GM18861 (cell line): Measurements from ENCODE around the gene LARGE1.

Experiments
- ATAC-seq: cut with Tn5 transposase; IDR thresholded peaks from one replicate; pipeline ENCODE4 v1.9.1; 2021; ENCODE audit not compliant: unreplicated experiment

The LARGE1 gene

DNA sequence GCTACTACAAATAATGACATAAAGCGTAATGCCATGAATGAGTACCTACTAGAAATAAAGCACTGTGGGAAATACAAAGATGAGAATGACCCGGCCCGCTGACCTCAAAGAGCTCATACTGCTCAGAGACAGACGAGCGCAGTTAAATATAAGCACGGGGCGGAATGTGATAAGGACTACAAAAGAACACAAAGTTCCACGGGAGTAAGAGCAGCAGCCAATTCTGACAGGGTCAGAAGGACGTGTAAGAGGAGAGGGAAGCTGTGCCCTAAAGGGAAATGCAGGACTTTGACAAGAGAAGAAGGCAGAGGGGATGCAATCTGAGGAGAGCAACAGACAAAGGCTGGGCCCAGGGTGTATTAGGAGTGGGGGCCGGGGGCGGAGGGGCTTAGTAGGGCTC lies 314.6 kb downstream of the LARGE1 start:
- ATAC-seq = no peak

DNA sequence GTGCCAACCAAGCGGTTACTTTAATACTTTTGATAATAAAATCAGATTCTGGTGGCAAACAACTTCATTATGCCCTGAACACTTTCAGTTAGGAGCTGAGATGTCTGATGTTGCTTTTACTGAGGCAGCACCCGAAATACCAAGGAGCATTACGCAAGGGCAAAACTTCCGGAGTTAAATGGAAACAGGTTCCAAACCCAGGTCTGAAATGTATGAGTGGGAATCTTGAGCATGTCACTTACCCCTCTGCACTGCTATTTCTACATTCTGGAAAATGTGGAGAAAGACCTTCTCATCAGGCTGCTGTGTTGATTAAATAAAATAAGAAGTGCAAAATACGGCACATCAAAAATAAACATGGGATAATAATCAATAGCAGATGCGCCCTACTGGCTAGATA lies 315.1 kb downstream of the LARGE1 start:
- no peak for ATAC-seq

DNA sequence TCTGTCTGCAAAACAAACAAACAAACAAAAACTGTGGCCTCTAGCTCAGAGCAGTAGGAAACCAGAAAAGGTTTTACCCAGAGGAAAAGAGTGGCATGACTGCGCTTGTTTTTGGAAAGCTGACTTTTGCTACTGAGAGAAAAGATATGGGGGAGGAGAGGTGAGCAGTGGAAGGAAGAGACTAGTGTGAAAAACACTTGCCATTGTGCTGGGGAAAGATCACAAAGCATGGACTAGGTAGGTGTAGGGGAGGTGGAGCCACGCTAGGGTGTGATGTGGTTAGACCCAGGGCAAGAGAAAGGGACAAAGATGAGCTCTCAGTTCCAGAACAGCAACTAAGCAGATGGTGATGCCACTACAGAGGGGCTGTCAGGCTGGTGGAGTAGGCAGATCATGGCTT lies 319.2 kb downstream of the LARGE1 start:
- ATAC-seq = no peak

DNA sequence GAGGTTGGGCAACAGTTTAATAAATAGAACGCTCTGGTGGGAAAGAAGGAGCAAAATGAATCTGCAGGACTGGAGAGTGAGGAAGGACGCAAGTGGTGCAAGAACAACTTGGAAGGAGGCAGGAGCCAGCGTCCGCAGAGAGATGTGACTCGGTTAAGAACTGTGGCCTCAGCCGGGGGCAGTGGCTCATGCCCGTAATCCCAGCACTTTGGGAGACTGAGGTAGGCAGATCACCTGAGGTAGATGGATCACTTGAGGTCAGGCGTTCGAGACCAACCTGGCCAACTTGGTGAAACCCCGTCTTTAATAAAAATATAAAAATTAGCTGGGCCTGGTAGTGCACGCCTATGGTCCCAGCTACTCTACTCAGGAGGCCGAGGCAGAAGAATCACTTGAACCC lies 319.7 kb downstream of the LARGE1 start:
- no peak for ATAC-seq

DNA sequence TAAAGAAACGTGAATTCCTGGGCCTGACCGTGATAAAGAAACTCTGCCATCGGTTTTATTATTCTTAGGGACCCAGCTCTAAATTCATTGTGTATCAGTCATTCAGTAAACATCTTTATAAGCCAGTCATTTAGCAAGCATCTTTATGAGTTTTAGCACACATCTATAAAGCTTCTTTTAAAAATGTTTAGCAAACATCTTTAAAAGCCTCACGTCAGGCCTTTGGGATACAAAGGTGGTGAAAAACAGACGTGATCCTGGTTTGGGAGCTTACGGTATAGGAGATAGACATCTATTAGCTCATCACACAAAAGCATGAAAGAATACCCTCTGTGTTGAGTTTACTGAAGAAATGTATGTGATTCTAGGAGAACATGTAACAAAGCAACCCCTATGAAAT lies 320.2 kb downstream of the LARGE1 start:
- no peak for ATAC-seq

DNA sequence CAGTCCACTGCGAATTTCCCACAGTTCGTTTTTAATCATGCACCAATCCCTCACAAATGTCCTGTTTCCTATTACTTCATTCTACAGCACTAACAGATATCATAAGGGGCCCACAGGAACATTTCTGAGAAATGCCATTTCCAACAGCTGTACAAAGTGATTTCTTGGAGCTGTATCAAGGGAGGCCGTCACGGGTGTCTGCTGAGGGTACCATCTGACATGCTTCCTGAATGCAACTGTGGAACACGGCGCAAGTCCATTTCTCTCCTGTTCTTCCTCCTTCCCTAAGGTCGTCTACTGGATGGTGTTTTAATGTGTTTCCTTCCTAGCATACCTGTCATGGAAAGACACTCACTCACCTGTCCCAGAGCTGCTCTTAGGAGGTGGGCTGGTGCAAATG lies 320.7 kb downstream of the LARGE1 start:
- no peak for ATAC-seq

DNA sequence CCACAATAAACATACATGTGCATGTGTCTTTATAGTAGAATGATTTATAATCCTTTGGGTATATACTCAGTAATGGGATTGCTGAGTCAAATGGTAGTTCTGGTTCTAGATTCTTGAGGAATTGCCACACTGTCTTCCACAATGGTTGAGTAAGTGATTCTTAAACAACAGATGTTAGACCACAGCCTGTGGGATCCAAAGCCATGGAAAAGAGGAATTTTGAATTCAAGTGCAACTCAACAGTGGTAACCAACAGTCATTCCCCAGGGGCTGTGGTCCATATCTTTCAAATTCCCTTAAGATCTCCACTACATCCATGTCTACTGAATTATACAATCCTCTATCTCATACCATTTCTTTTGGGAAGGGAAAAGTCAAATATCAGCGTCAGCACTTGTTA lies 321.5 kb downstream of the LARGE1 start:
- no peak for ATAC-seq

DNA sequence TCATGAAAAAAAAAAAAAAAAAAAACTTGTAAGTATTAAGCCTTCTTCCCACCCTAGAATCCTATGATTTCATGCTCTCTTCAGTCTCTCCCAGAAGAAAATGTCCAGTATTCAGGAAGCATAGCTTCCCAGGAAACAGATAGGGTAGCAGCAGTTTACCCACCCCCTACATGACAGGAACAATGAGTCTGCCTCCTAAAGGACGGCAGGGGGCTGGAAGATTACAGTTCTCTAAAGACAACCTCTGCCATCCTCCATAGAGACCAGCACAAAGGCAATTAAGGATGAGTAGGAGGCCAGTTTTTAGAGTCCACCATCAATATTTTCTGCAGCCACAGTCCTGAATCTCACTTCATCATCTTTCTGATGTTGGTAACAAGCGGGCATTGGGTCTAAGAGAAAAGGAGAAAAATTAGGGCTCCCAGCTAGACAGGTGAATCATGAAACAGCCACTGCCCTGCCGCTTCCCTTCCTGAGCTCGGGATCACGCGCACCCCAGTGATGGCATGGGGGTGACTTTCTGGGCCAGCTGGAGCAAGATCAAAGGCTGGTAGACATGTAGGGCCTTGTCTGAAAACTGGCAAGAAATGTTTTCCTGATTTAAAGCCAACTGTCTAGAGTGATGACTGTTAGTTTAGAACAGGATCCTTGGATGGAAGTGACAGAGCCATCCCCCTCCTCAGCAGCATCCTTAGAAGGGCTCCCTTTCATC lies 322.8 kb downstream of the LARGE1 start:
- no peak for ATAC-seq

DNA sequence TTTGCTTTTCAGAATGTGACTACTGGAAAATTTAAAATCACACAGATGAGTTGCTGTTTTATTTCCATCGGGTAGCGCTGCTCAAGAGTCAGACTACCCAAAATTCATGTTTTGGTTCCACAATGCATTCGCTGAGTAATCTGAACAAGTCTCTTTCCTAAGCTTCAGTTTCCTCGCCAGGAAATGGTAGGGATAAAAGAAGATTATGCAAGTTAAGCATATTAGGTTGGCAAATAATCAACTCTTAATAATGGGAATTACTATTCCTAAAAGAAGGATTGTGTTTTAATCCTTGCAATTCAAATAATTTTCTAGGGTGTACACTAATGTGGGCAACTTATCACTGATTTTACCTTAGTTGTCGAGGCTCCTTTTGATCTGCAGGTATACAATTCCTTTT lies 326.5 kb downstream of the LARGE1 start:
- no peak for ATAC-seq

DNA sequence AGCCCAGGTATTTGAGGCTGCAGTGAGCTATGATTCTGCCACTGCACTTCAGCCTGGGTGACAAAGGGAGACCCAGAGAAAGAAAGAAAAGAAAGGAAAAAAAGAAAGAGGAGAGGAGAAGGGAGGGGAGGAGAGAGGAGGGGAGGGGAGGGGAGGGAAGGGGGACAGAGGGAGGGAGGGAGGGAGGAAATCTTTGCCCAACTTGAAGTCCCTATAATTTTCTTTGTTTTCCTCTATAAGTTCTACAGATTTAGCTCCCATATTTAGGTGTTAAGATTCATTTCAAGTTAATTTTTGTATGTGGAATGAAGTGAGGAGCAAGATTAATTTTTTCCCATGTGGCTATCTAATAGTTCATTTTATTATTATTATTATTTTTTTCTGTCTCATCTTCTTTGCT lies 328.3 kb downstream of the LARGE1 start:
- no peak for ATAC-seq

DNA sequence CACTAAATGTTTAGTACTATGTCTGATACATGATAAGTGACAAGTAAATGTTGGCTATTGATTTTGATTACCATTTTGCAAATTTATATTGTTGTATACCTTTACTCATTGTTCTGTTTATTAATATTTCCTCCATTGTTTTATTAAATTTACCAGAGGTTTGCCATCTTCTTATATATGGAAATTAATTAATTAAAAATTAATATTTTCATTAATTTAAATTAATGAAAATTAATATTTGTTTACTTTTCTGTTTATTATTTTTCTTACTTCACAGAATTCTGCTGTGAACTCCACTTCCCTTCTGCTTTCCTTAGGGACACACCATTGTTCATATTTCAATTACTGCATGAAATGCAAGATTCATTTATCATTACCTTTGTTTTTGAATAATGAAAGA lies 331.0 kb downstream of the LARGE1 start:
- ATAC-seq = no peak

DNA sequence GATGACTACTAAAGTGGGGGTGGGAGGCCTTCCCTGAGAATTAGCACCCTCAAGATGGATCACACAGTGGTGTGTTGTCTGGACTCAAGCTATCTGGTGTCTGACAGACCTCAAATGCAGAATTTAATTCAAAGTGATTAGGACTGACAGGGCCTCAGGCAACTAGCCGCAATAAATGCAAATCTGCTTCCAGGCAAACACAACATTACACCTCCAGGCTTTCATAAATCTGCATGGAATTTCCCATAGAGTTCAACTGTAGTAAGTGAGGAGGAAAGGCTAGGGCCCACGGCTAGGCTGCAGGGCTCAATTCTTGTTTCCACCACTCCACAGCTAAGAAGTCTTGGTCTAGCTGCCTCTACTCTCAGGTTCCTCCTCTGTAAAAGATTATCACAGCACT lies 331.4 kb downstream of the LARGE1 start:
- no peak for ATAC-seq

DNA sequence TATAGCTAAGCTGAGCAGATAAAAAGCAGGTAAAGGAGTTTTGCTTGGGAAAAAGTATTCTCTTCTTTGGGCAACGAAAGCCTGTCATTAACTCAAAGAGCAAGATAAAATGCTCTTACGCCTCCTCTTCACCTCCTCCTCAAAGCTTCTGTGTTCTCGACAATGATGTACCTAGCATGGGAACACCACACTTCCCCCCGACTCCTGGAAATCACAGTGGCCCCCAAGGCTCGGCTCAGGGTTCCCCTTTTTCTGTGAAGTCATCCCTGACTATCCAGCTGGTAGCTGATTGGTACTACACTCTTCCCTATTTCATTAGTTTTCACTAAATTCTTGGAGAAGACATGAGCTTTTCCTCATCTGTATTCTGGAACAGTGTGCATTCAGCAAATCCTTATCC lies 336.1 kb downstream of the LARGE1 start:
- ATAC-seq = no peak

DNA sequence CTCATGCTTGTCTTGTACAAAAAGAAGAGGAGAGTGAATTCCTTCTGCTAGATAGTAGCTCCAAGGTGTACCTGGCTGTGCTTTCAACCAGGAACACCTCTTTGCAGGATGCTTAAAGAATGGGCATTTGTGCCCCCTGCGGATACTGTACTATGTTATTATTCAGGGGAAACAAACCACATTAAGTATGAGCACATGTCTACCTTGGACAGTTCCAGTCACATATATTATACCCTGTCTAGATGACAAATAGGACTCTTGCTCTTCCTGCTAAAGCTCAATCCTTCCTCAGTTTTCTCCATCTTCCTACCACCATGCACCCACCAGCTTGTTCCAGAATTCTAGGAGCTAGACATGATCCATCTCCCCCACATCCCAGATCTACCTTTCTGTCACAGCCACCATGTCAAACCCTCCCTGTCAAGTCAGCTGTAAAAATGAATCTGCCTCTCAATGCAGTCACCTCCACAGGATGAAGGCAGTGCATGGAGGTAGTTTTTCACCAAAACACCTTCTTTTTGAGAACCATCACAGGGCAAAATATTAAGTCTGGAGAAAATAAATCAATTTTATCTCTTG lies 337.4 kb downstream of the LARGE1 start:
- ATAC-seq = no peak

DNA sequence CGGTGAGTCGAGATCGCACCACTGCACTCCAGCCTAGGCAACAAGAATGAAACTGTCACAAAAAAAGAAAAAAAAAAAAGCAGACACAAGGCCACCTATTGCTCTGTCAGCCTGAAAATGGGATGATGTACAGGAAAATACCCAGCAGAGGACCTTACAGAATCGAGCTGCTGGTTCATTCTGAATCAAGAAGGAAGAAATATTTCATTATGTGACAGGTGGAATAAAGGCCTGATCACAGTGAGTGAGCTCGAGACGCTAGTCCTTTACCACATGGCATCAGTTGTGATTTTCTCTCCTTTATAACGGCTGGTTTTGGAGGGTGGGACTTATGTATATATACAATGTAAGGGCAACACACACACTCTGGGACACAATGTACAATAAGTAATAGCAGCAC lies 340.0 kb downstream of the LARGE1 start:
- no peak for ATAC-seq

DNA sequence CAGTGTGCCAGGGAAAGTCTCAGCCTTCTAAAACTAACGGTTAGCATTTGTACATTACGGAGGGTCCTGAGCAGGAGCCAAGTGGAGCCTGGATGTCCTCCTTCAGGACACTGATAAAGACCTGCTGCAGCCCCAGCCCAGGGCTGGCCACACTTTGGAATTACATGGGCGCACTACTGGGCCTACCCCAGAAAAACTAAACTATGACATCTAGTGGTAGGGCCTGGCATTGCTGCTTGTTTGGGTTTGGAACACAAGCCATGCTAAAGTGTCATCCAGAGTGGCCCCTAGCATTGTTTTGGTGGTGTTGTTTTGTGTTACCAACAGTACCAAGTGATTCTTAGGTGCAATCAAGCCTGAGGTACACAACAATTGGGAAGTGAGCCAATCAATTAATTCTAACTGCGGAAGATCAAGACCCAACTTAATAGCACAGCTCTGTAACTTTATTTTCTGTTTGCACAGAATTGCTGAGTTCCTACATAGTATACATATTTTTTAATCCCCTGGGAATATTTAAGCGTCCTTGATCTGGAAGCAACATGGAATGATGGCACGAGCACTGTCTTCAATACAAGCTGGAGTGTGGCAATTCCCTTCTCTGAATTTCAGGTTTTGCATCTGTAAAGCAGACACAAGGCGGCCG lies 340.7 kb downstream of the LARGE1 start:
- ATAC-seq = no peak

DNA sequence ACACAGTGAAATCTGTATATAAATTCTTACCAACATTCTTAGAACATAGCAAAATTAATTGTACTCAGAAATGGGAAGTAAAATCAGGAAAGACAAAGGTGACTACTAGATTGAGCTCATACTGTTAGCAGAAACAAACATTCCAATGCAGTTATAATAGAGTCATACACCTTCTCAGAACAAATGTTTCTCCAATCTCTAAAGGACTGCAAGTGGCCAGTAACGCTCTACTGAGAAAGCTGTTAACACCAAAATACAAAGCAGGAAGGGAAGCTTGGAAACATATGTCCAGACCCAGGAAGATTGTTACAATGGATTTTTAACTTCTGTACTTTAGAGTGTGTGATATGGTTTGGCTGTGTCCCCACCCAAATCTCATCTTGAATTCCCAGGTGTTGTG lies 341.5 kb downstream of the LARGE1 start:
- no peak for ATAC-seq

DNA sequence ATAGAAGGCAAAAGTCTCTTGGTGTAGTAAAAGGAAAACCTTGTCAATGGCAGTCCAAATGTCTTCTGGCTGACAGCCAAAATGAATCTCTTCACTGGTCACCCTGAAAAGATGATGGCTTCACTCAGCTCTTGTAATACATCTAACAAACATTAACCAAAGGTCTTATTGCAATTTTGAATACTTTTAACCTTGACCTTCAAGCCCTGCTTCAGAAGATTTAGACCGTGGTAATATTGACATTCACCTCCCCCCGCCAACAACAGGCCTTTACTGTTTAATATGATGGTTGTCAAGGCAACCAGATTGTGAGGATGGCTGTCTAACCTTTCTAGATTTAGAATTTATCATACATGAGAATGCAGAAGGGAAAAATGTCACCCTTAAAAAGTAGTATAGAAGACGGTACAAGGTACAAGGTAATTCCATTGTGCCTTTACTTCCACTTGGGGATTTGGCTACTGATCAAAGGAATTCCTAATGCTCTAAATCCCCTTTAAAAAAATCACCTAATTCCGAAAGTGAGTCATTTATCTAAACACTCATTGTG lies 342.3 kb downstream of the LARGE1 start:
- ATAC-seq = peak; percentile 37

DNA sequence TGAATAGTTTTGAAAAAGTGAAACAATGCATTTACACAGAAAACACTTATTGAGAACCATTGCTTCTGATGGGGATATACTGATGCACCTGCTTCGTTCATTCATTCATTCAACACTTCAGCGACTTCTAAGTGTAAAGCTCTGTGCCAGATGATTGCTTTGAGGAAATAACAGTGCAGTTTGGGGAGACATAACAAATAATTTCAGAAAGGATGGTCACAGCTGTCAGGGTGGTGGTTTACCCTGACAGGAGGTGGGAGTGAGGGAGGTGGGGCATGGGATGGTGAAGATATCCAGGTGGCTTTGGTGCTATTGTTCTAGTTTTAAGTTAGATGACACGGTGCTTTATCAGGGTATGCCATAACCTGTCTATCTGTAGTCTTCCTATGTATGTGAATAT lies 344.1 kb downstream of the LARGE1 start:
- no peak for ATAC-seq

DNA sequence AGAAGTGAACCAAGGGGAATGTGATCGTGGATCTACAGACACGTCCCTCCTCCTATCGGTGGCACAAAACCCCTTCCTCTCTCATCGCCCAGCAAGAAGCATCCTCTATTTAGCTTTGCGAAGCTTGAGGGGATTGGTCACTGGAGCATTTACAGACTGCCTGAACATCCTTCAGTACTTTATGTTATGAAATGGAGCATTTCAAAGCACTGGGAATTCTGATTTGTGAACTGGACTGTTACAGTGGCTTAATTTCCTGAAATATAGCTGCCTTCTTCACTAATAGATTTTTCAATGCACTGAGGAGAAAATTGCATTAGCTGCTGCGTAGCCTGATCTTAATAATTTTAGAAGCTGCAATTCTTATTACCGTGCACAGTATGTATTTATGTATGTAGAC lies 344.5 kb downstream of the LARGE1 start:
- no peak for ATAC-seq

DNA sequence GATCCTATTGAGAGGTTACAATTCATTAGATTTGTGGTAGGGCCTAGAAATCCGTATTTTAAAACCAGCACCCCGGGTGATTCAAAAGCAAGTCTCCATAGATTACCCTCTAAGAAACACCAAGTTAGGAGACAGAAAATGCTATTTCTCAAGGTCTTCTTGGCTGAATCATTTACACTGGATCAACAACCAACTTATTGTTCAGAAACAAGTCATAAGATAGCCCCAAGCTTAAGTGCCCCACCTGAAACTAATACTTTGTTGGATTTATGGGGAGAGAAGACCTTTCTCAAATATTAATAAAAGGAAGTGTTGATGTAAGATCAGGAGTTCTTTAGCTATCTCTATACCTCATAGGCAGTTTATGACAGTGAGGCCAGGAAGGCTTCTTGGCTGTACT lies 345.2 kb downstream of the LARGE1 start:
- no peak for ATAC-seq

DNA sequence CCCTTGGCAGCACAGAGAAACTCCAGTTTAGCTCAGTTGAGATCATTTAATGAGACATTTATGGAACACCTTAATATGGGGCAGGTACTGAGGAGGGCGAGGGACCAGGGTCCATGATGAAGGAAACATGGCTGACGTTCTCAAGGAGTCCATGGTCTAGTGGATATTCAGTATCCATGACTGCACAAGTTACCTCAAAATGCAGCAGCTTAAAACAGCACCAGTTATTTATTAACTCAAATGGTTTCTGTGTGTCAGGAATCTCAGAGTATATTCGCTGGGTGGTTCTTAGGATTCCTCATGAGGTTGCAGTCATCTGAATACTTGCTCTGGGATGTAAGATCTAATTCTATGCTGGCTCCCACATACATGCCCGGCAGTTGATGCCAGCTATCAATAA lies 346.8 kb downstream of the LARGE1 start:
- ATAC-seq = no peak
